ENCODE results near the gene ZNF526.

Gene ZNF526, protein sequence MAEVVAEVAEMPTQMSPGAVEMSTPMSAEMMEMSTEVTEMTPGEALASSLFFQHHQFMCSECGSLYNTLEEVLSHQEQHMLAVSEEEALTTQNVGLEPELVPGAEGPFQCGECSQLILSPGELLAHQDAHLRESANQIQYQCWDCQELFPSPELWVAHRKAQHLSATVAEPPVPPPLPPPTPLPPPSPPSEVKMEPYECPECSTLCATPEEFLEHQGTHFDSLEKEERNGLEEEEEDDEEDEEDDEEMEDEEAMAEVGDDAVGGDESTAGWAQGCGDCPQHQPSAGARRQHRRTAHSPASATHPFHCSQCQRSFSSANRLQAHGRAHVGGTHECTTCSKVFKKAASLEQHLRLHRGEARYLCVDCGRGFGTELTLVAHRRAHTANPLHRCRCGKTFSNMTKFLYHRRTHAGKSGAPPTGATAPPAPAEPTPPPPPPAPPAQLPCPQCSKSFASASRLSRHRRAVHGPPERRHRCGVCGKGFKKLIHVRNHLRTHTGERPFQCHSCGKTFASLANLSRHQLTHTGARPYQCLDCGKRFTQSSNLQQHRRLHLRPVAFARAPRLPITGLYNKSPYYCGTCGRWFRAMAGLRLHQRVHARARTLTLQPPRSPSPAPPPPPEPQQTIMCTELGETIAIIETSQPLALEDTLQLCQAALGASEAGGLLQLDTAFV

DNA sequence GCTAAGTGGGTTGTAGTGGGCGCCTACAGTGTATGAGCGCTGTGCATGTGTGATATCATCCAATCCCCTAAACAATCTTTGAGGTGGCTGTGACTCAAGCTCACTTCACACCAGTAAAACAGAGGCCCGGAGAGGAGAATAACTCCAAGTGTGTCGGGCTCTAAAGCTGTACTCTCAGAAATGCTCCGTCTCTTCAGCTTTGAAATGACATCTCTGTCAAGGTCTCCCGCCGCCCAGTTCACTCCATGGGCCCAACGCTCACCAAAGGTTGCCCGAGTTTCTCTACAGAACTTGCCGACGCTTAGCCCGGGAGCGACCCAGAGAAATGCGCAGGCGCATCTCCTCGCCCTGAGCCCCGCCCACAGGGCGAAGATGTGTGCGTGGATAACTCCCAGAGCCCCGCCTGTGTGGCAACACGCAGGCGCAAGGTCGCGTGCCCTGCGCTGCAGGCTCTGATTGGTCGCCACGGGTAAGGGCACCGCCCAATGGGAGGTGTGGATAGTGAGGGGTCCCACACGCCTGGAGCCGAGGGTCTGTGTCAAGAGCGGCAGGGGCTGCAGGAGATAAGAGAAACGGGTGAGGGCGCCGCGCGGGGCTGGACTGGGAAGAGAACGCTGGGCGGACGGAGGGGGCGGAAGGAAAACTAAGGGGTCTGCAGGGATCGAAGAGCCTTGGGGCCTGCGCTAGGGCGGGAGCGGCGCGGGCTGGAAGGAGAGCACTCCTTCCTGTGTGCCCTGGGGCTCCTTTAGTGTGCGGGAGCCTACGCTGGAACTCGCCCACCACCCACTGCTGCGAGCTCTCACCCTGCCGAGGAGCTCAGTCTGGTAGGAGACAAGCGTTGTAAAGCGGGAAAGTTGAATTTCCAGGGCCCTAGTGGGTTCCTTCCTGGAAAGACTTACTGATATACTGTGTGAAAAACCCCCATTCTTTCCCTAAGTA, at the start of gene ZNF526:
ZNF526 (plus strand) TSS at position 501 of the 939 bp plus-strand sequence. CDS start 4,092 bp downstream, outside the sequence.
- DNase-seq, result peak; percentile 97

DNA sequence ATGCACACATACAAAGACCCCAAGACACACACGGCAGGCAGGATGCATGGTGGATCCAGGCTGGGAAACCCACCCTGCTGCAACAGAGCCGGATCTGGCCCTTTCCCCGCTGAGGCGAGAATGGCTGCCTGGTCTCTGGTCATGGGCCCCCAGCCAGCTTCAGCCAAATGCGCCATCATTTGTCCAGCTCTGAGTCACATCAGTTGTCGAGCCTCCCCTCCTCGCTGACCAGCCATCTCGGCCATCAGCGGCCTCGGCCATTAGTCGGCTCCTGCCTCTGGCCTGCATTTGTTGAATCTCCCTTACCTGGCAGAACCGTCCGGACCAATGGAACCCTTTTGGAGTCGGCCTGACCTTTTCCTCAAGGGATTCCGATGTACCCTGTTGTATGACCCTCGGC, 49.4 kb upstream of the ZNF526 start:
- no peak for DNase-seq

GRCh38 chr19:42172261-42172660, 47.9 kb upstream of the ZNF526 start:
- DNase-seq, result no peak

DNA sequence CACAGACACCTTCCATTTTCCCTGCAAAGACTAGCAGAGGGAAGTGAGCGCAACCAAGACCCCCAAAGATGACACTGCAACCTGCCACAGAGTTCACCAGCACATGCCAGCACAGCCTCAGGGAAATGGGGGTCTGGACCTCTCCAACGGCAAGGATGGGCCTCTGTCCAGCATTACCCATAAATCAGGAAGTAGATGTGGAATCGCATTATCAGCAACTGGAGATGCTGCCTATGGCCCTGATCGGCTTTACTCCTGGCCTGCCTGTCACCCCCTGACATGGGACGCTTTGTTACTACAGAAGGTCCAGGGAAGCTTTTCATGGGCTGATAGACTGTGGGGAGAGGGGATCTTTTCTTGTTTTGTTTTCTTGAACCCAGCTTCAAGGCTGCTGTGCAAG, 46.4 kb upstream of the ZNF526 start:
- no peak for DNase-seq

- DNase-seq, result no peak
These were observed 45.9 kb upstream of the ZNF526 start for GRCh38 chr19:42174188-42174587.

DNA sequence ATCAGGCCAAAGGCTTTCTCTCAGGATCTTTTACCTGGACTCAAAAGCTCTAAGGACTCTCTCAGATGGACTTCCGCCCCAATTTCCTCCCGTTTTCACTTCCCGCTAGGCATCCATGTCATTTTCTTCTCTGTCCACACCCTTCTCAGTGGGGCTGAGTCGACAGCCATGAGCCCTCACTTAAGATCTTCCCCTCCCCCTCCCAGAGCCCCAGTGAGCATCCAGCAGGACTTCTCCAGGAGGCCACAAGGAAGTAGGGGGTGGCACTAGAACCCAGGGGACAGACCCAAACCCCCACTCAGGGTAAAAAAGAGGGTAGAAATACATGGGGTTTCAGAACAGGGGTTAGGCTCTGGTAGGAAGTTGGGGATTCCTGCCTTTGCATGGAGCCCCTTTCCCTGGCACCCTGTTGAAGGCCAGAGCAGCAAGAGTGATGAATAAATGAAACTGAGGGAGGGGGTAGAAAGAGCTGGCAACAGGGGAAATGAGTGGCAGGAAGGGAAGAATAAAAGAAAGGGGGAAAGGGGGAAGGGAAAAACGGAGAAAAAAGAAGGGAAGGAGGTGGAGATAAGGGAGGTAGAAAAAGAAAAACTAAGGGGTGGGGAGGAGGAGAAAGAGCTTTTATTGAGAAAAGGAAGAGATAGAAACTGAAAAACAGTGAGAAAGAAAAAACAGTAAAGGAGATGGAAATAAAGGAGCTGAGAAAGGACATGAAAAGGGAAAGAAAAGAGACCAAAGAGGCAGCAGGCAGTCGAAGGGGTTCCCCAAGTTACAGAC, 45.0 kb upstream of the ZNF526 start:
- no peak for DNase-seq

DNA sequence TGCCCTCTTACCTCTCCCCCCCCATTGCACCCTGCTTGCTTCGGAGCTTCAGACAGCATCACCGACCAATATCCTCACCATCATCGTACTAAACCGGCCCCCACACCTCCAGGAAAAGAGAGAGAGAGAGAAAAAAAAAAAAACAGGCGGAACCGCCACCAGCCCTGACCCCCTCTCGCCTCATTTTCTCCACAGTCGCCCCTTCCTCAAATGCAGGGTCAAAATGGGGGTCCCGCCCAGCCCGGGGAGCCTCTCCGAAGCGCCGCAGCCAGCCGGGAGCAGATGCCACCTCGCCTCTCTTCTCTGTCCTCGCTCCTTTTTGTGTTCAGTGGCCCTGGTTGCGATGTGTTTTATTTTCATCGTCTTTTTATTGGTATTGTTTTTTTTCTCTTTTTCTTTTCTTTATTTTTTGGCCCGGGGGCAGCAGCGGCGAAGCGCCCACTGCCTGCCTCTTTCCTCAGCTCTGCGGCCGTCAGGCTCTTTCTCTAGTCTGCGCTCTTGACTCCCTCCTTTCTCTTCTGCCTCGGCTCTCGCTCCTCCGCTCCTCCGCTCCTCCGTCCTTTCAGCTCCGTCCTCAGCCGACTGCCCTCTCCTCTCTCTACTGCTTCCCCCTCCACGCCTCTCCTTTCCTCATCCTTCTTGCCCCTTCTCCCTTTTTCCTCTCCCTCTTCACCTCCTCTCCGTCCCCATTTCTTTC, 44.0 kb upstream of the ZNF526 start:
- peak; percentile 31 for DNase-seq

DNA sequence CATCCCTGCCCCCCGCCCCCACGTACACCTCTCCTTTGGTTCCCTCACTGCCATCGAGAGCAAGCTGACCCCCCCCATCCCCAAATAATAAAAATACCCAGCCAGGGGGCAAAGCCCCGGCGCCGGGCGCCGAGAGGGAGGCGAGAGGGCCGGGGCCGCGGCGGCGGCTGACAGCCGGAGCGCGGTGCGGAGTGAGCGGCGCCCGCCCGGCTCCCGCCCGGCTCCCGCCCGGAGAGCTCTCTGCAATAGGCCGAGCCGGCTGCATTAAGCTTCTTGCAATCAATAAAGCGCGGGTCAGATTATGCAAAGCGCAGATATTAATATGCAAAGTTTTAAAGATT, 43.5 kb upstream of the ZNF526 start:
- DNase-seq, result no peak

DNA sequence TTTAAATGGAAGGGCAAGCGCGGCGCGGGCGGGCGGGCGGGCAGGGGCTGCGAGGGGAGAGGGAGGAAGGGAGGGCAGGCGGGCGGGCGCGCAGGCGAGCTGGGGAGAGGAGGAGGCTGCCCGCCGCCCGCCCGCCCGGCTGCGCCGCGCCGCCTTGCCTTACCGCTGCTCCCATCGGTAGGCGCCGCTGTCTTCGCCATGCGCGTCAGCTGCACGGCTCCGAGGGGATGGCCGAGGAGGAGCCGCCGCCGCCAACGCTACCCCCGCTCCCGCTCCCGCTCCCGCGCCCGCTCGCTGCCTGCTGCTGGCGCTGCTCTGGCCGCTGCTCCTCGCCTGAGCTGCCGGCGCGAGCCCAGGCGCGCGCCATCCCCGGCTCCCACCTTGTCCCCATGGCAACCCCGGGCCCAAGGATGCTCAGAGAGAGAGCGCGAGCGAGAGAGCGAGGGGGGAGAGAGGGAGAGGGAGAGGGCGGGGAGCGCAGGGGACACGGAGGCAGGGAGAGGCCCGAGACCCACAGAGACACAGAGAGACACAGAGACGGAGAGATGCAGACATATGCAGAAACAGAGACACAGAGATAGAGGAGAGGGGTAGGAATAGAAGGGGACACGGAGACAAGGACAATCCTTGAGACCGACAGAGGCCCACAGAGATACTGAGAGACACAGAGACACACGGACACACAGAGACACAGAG, 43.0 kb upstream of the ZNF526 start:
- DNase-seq, result peak; percentile 94

DNA sequence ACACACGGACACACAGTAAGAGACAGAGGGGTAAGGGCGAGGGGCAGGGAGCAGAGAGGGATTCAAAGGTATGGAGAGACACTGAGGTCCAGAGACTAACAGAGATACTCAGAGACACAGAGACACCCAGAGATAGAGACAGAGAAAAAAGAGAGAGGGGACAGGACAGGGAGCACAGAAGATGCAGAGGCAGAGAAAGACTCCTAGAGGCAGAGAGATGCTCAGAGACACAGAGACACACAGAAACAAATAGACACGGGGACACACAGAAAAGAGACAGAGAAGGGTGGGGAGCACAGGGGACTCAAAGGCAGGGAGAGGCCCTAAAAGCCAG, 42.5 kb upstream of the ZNF526 start:
- no peak for DNase-seq

DNA sequence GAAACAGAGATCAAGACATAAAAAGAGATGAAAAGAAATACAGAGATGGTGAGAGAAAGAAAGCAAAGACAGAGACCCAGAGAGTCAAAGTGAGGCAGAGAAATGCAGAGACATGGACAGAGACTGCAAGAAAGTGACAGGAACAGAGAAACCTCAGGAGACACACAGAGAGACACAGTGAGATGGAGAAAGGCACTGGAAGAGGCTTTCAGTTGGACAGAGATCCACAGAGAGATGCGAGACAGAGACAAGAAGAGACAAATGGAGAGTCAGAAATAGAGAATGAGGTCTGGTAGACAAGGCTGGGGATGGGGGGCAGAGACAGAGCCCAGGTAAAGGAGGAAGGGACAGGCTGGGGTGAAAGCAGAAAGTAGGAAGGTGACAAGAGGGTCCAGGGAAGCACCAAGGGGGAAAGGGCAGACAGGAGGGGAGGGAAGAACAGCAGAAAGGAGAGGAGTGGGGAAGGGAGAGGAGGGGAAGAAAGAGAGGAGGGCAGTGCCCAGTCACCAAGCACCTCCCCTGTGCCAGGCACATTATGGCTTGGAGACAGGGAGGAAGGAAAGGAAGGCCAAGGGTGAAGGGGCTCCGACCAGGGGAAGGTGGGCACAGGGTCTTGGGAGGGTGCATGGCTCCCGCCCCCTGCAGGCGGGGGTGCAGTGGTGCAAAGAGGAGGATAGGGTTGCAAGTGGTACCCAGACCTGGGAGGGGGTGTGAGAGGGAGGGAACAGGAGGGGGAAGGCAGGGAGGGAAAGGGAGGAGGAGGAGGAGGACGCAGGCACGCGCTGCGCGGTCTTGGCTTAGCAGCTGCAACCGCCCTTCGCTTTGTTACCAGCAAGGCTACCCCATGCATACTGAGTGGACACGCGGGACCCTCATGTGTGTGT, 41.1 kb upstream of the ZNF526 start:
- peak; percentile 14 for DNase-seq

DNA sequence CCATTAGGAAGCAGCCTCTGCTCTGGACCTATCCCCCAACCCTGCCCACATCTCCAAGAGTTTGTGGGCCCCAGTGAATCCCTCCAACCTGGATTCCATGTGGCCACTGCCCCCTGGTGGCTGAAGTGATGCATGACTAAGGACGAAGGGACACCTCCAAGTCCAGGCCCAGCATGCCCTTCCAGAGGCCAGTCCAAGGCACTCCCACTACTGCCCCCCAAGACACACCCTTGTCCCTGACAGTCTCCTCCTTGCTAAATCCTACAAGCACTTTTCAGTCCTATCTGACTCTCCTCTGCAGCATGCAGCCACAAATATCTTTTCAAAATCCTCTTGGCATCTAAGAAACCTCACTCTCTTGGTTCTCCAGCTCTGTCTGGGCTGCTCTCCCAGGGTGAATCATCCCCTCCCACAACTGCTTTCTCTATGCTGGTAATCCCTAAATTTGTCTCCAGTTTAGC, 35.7 kb upstream of the ZNF526 start:
- peak; percentile 86 for DNase-seq

DNA sequence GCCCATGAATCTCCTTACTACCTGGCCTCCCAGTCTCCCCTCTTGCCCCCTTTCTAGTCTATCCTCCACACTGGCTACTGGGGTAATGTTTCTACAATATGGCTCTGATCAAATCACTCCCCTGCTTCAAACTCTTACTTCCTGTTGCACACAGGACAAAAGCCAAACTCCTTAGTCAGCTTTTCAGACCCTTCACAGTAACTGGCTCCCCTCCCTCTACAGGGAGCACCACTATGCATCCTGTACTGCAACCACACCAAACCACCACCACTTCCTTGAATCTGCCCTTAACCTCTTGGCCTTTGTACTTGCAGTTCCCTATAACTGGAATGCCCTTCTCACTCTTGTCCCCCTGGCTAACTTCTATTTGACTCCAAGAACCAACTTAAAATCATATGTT, 34.8 kb upstream of the ZNF526 start:
- no peak for DNase-seq

DNA sequence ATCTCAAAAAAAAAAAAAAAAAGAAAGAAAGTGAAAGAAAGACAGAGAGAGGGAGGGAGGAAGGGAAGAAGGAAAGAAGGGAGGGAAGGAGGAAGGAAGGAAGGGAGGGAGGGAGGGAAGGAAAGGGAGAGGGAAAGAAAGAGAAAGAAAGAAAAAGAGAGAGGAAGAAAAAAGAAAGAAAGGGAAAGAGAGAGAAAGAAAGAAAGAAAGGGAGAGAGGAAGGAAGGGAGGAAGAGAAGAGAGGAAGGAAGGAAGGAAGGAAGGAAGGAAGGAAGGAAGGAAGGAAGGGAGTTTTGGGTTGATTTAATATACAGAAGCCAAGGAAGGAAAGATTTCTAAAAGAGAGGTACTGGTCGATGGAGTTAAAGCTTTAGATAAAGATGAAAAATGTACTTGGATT, 31.4 kb upstream of the ZNF526 start:
- DNase-seq, result no peak

- no peak for DNase-seq
These were observed 31.0 kb upstream of the ZNF526 start for GRCh38 chr19:42189133-42189532.

- DNase-seq, result no peak
These were observed 28.8 kb upstream of the ZNF526 start for GRCh38 chr19:42191330-42191729.

GRCh38 chr19:42191855-42192254, 28.3 kb upstream of the ZNF526 start:
- DNase-seq, result no peak

DNA sequence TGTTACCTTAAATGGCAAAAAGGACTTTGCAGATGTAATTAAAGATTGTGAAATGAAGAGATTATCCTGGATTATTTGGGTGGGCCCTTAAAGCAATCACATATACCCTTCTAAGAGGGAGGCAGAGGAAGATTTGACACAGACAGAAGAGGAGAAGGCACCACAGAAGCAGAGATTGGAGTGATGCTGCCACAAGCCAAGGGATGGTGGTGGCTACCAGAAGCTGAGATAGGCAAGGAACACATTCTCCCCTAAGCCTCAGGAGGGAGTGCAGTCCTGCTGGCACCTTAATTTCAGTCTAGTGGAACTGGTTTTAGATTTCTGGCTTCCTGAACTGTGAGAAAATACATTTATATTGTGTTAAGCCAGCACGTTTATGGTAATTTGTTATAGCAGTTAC, 26.8 kb upstream of the ZNF526 start:
- DNase-seq, result no peak

- DNase-seq, result no peak
These were observed 26.4 kb upstream of the ZNF526 start for GRCh38 chr19:42193706-42194105.

Measured in NCI-H1105 (cell line).